ENCODE data around the gene BTN3A1. TPM values are rescaled to one million over a fixed set of nuclear protein-coding genes. Genes with fewer than 3 reads are reported as not detected.
A peak's percentile ranks its signal among the peaks of the same experiment; 100 is the strongest.

BTN3A1 gene
- total and polyA plus RNA-seq, 2 of the 13 experiments (the other 11 are each of a cell fraction or from before 2014, with no cell fraction given): 13.3 to 14.0 TPM

DNA sequence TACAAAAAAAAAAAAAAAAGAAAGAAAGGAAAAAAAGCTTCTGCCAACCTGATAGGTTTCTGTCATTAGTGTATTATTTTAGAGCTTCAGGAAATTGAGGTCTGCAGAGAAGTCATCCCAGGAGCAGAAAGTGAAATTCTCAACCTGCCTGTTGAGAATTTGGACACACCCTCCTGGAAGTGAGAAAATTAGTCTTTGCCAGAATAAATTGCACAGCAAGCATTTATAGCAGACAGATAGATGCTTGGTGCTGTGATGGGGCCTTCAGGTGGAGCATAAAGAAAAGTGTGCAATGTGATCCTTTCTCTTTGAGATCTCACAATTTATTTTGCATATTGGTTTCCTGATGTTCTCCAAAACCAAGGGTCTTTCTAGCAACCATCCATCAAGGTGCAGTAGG lies 14.5 kb upstream of the BTN3A1 start:
- H3K4me3 ChIP-seq (replicated peaks in 1 of 3; ENCODE audit: insufficient read depth in 1 of 3, low read depth in 2 of 3, low read length in 3 of 3): no peak overlapping the region
- CTCF ChIA-PET (ENCODE audit: low intra/inter-chr PET ratio, low total read pairs): no interaction called here
- peaks cover 0 to 13% of the 10 kb centered on the region in 2 experiments; a peak in 1 of 5 replicates for H3K36me3 ChIP-seq (replicated peaks in 1 of 2; ENCODE audit: control insufficient read depth in 1 of 2, insufficient read depth in 2 of 2, low read length in 2 of 2)
- FAIRE-seq: no peak
- in situ Hi-C loops (cut with HindIII; ENCODE audit: extremely low pct_ligation_motif_present, low pct_unique_long_range_greater_than_20kb): no loop called here
- POLR2A ChIA-PET: no interaction called here
- no peak overlapping the region for H3K9ac ChIP-seq (ENCODE audit: insufficient read depth, low read depth, low read length)
- H3K79me2 ChIP-seq (ENCODE audit: insufficient read depth, low read length): no peaks in the 10 kb centered on the region
- TF ChIP-seq PHF20 (CRISPR knock-in tag; IDR thresholded peaks at IDR 0.05) (no peak), MAFK (conservative IDR thresholded peaks at IDR 0.05 in 1 of 2, IDR thresholded peaks at IDR 0.05 in 1 of 2; ENCODE audit: low read length in 2 of 2) (peak; percentile 32 to 59; a peak in 3 of 4 replicates)
- peak overlapping the region; percentile 33; the same call in 1 of the 2 replicates for H3K4me2 ChIP-seq (ENCODE audit: low read depth, low read length)
- no TSS peak for BruUV-seq (replicated peaks)
- peaks cover 31% of the 10 kb centered on the region for H3K4me1 ChIP-seq (ENCODE audit: insufficient read depth, low read length)
- H3K27me3 ChIP-seq (ENCODE audit: control insufficient read depth in 1 of 2, insufficient read depth in 2 of 2, low read length in 2 of 2): no peaks in the 10 kb centered on the region
- H2AFZ ChIP-seq (ENCODE audit: low read length): no peak overlapping the region
- intact Hi-C loops (cut with micrococcal nuclease; ENCODE audit: unreplicated experiment): no loop called here
- no peak for ATAC-seq
- DNase-seq (ENCODE audit: low spot score): no peak
- H4K20me1 ChIP-seq (ENCODE audit: insufficient read depth, low read length): no peaks in the 10 kb centered on the region
- no peaks in the 10 kb centered on the region for H3K9me3 ChIP-seq (ENCODE audit: low read length)
- no peak overlapping the region for H3K27ac ChIP-seq (ENCODE audit: extremely low read length, insufficient read depth, low read length)

DNA sequence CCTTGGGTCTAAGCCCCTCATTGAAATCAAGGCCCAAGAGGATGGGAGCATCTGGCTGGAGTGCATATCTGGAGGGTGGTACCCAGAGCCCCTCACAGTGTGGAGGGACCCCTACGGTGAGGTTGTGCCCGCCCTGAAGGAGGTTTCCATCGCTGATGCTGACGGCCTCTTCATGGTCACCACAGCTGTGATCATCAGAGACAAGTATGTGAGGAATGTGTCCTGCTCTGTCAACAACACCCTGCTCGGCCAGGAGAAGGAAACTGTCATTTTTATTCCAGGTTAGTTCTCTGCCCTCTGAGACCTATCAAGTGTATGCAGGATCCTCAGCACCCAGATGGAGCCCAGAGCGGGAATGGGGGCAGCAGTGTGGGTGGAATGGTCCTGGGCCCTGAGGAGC lies 14.1 kb upstream of the BTN3A1 start:
- no peaks in the 10 kb centered on the region for H3K9me3 ChIP-seq (ENCODE audit: low read length)
- no peaks in the 10 kb centered on the region for H3K27me3 ChIP-seq (ENCODE audit: control insufficient read depth in 1 of 2, insufficient read depth in 2 of 2, low read length in 2 of 2)
- FAIRE-seq (peak; percentile 85), DNase-seq (ENCODE audit: low spot score) (peak; percentile 65), ATAC-seq (peak; percentile 86)
- in situ Hi-C loops (cut with HindIII; ENCODE audit: extremely low pct_ligation_motif_present, low pct_unique_long_range_greater_than_20kb): no loop called here
- H3K79me2 ChIP-seq (ENCODE audit: insufficient read depth, low read length): no peaks in the 10 kb centered on the region
- no peak overlapping the region for H2AFZ ChIP-seq (ENCODE audit: low read length)
- H3K36me3 ChIP-seq (replicated peaks in 1 of 2; ENCODE audit: control insufficient read depth in 1 of 2, insufficient read depth in 2 of 2, low read length in 2 of 2): peaks cover 0 to 13% of the 10 kb centered on the region in 2 experiments; a peak in 1 of 5 replicates
- H3K27ac ChIP-seq (ENCODE audit: extremely low read length, insufficient read depth, low read length): no peak overlapping the region
- intact Hi-C loops (cut with micrococcal nuclease; ENCODE audit: unreplicated experiment): loop anchor here (2.0 kb wide), 1 partner anchor 33 kb away; no protein-coding TSS in a partner anchor
- CTCF ChIA-PET (ENCODE audit: low intra/inter-chr PET ratio, low total read pairs): no interaction called here
- no TSS peak for BruUV-seq (replicated peaks)
- POLR2A ChIA-PET: no interaction called here
- H3K9ac ChIP-seq (ENCODE audit: insufficient read depth, low read depth, low read length): no peak overlapping the region
- peaks cover 28% of the 10 kb centered on the region for H3K4me1 ChIP-seq (ENCODE audit: insufficient read depth, low read length)
- H3K4me3 ChIP-seq (replicated peaks in 1 of 3; ENCODE audit: insufficient read depth in 1 of 3, low read depth in 2 of 3, low read length in 3 of 3): peak overlapping the region in 1 of 3 experiments; percentile 4; a peak in 1 of 6 replicates
- no peaks in the 10 kb centered on the region for H4K20me1 ChIP-seq (ENCODE audit: insufficient read depth, low read length)
- peak overlapping the region; percentile 33 for H3K4me2 ChIP-seq (ENCODE audit: low read depth, low read length)
- 18% methylated on average over 6 of the region's 6 CpGs for WGBS (ENCODE audit: low lambda C conversion rate)
- TF ChIP-seq FOXO1 (CRISPR knock-in tag; IDR thresholded peaks at IDR 0.05): peak; percentile 82
- TF ChIP-seq RBM39 (IDR thresholded peaks at IDR 0.05; ENCODE audit: low read depth, low read length, poor library complexity, severe bottlenecking): no peak
- TF ChIP-seq ZNF674 (CRISPR knock-in tag; IDR thresholded peaks at IDR 0.05; ENCODE audit: low read depth): no peak
- no peak for TF ChIP-seq ZNF83 (CRISPR knock-in tag; IDR thresholded peaks at IDR 0.05; ENCODE audit: borderline replicate concordance)
- no peak for TF ChIP-seq NONO (IDR thresholded peaks at IDR 0.05)
- no peak for TF ChIP-seq NONO (CRISPR knock-in tag; conservative IDR thresholded peaks at IDR 0.05)
- TF ChIP-seq, protein P1, sequence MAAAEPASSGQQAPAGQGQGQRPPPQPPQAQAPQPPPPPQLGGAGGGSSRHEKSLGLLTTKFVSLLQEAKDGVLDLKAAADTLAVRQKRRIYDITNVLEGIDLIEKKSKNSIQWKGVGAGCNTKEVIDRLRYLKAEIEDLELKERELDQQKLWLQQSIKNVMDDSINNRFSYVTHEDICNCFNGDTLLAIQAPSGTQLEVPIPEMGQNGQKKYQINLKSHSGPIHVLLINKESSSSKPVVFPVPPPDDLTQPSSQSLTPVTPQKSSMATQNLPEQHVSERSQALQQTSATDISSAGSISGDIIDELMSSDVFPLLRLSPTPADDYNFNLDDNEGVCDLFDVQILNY (CRISPR knock-in tag; conservative IDR thresholded peaks at IDR 0.05): no peak
- TF ChIP-seq SALL1 (CRISPR knock-in tag; IDR thresholded peaks at IDR 0.05): peak; percentile 76
- TF ChIP-seq, protein P2, sequence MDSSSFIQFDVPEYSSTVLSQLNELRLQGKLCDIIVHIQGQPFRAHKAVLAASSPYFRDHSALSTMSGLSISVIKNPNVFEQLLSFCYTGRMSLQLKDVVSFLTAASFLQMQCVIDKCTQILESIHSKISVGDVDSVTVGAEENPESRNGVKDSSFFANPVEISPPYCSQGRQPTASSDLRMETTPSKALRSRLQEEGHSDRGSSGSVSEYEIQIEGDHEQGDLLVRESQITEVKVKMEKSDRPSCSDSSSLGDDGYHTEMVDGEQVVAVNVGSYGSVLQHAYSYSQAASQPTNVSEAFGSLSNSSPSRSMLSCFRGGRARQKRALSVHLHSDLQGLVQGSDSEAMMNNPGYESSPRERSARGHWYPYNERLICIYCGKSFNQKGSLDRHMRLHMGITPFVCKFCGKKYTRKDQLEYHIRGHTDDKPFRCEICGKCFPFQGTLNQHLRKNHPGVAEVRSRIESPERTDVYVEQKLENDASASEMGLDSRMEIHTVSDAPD (CRISPR knock-in tag; IDR thresholded peaks at IDR 0.05): no peak
- TF ChIP-seq, protein P3, sequence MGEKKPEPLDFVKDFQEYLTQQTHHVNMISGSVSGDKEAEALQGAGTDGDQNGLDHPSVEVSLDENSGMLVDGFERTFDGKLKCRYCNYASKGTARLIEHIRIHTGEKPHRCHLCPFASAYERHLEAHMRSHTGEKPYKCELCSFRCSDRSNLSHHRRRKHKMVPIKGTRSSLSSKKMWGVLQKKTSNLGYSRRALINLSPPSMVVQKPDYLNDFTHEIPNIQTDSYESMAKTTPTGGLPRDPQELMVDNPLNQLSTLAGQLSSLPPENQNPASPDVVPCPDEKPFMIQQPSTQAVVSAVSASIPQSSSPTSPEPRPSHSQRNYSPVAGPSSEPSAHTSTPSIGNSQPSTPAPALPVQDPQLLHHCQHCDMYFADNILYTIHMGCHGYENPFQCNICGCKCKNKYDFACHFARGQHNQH (CRISPR knock-in tag; IDR thresholded peaks at IDR 0.05): no peak; the same call in 1 of the 2 replicates
- TF ChIP-seq MAZ (IDR thresholded peaks at IDR 0.05; ENCODE audit: borderline replicate concordance, low read depth, low read length): peak; percentile 87
- TF ChIP-seq MAZ (CRISPR knock-in tag; IDR thresholded peaks at IDR 0.05; ENCODE audit: low read depth): no peak
- TF ChIP-seq PHF20 (CRISPR knock-in tag; IDR thresholded peaks at IDR 0.05): no peak
